ENCODE data around the gene PUDP. TPM values are rescaled to one million over a fixed set of nuclear protein-coding genes. Genes with fewer than 3 reads are reported as not detected.

The PUDP gene
- total RNA-seq, 2 experiments from 2014 or later, result 16.3 to 16.4 TPM

- ChIA-PET CTCF (no interaction called here), POLR2A (no interaction called here)
- no peak for DNase-seq
- peaks cover 5% of the 10 kb centered on the region for H3K4me1 Mint-ChIP-seq
- H3K27ac Mint-ChIP-seq, result no peak overlapping the region
- H3K36me3 Mint-ChIP-seq (ENCODE audit: low read depth), result no peaks in the 10 kb centered on the region
- no peak overlapping the region for H3K4me3 Mint-ChIP-seq
- no peaks in the 10 kb centered on the region for H3K9me3 Mint-ChIP-seq
- H3K27me3 Mint-ChIP-seq, result no peaks in the 10 kb centered on the region
Measured at GRCh38 chrX:7159149-7159861, 11.4 kb upstream of the PUDP start.

- Mint-ChIP-seq H3K4me3 (no peak overlapping the region), H3K4me1 (peaks cover 5% of the 10 kb centered on the region), H3K27me3 (no peaks in the 10 kb centered on the region), H3K27ac (no peak overlapping the region), H3K36me3 (ENCODE audit: low read depth) (no peaks in the 10 kb centered on the region), H3K9me3 (no peaks in the 10 kb centered on the region)
- POLR2A ChIA-PET, result no interaction called here
- DNase-seq, result no peak
- CTCF ChIA-PET, result no interaction called here
Measured at GRCh38 chrX:7158468-7158990, 10.6 kb upstream of the PUDP start.

- Mint-ChIP-seq H3K27me3 (no peaks in the 10 kb centered on the region), H3K4me1 (peaks cover 5% of the 10 kb centered on the region), H3K4me3 (no peak overlapping the region), H3K9me3 (no peaks in the 10 kb centered on the region), H3K36me3 (ENCODE audit: low read depth) (no peaks in the 10 kb centered on the region), H3K27ac (no peak overlapping the region)
- POLR2A ChIA-PET, result no interaction called here
- DNase-seq, result no peak
- CTCF ChIA-PET, result no interaction called here
Measured at GRCh38 chrX:7156879-7157278, 8.9 kb upstream of the PUDP start.

GRCh38 chrX:7155163-7155562, 7.2 kb upstream of the PUDP start:
- no peak overlapping the region for H3K27ac Mint-ChIP-seq
- H3K9me3 Mint-ChIP-seq, result no peaks in the 10 kb centered on the region
- ChIA-PET CTCF (no interaction called here), POLR2A (no interaction called here)
- no peaks in the 10 kb centered on the region for H3K27me3 Mint-ChIP-seq
- H3K4me3 Mint-ChIP-seq, result no peak overlapping the region
- H3K36me3 Mint-ChIP-seq (ENCODE audit: low read depth), result no peaks in the 10 kb centered on the region
- no peak for DNase-seq
- peaks cover 5% of the 10 kb centered on the region for H3K4me1 Mint-ChIP-seq

- H3K4me3 Mint-ChIP-seq, result no peak overlapping the region
- peaks cover under 1% of the 10 kb centered on the region for H3K4me1 Mint-ChIP-seq
- no peaks in the 10 kb centered on the region for H3K27me3 Mint-ChIP-seq
- H3K27ac Mint-ChIP-seq, result no peak overlapping the region
- no peaks in the 10 kb centered on the region for H3K36me3 Mint-ChIP-seq (ENCODE audit: low read depth)
- no peaks in the 10 kb centered on the region for H3K9me3 Mint-ChIP-seq
- ChIA-PET POLR2A (no interaction called here), CTCF (no interaction called here)
- DNase-seq, result no peak
Measured at GRCh38 chrX:7154041-7154597, 6.2 kb upstream of the PUDP start.

- Mint-ChIP-seq H3K9me3 (no peaks in the 10 kb centered on the region), H3K36me3 (ENCODE audit: low read depth) (no peaks in the 10 kb centered on the region), H3K4me1 (peaks cover 4% of the 10 kb centered on the region), H3K4me3 (no peak overlapping the region), H3K27me3 (no peaks in the 10 kb centered on the region), H3K27ac (no peak overlapping the region)
- POLR2A ChIA-PET, result no interaction called here
- DNase-seq, result no peak
- CTCF ChIA-PET, result no interaction called here
Measured at GRCh38 chrX:7153231-7153630, 5.3 kb upstream of the PUDP start.

GRCh38 chrX:7149411-7149810, 1.5 kb upstream of the PUDP start:
- H3K27ac Mint-ChIP-seq, result no peak overlapping the region
- H3K4me3 Mint-ChIP-seq, result no peak overlapping the region
- DNase-seq, result no peak
- CTCF ChIA-PET, result no interaction called here
- no peaks in the 10 kb centered on the region for H3K36me3 Mint-ChIP-seq (ENCODE audit: low read depth)
- no peaks in the 10 kb centered on the region for H3K9me3 Mint-ChIP-seq
- POLR2A ChIA-PET, result no interaction called here
- H3K4me1 Mint-ChIP-seq, result peaks cover 18% of the 10 kb centered on the region
- H3K27me3 Mint-ChIP-seq, result no peaks in the 10 kb centered on the region

- H3K27ac Mint-ChIP-seq, result peak within 1 kb of the TSS; percentile 87
- ChIA-PET POLR2A (interaction anchor here (1.0 to 2.7 kb wide), 5 partner anchors 13 to 781 kb away, joined by 3 to 18 read pairs (median 4); no protein-coding TSS in a partner anchor), CTCF (no interaction called here)
- DNase-seq, result peak; percentile 23
- no peaks in the 10 kb centered on the region for H3K9me3 Mint-ChIP-seq
- H3K4me3 Mint-ChIP-seq, result peak within 1 kb of the TSS; percentile 79
- peaks cover 18% of the 10 kb centered on the region for H3K4me1 Mint-ChIP-seq
- no peaks in the 10 kb centered on the region for H3K27me3 Mint-ChIP-seq
- no peaks in the 10 kb centered on the region for H3K36me3 Mint-ChIP-seq (ENCODE audit: low read depth)
Measured at GRCh38 chrX:7147413-7147977, 458 bp downstream of the PUDP start, which contains the start of gene STS. Gene STS, plus strand, starts transcription at chrX:7147712. Its CDS starts 105,488 bp downstream, at chrX:7253200.

- peaks cover 18% of the 10 kb centered on the region for H3K4me1 Mint-ChIP-seq
- no peaks in the 10 kb centered on the region for H3K9me3 Mint-ChIP-seq
- POLR2A ChIA-PET, result interaction anchor here (1.0 to 2.7 kb wide), 4 partner anchors 13 to 781 kb away, joined by 3 to 18 read pairs (median 4); no protein-coding TSS in a partner anchor
- peak; percentile 19 for DNase-seq
- no peaks in the 10 kb centered on the region for H3K27me3 Mint-ChIP-seq
- peak overlapping the region; percentile 78 for H3K27ac Mint-ChIP-seq
- no peaks in the 10 kb centered on the region for H3K36me3 Mint-ChIP-seq (ENCODE audit: low read depth)
- peak overlapping the region; percentile 79 for H3K4me3 Mint-ChIP-seq
- CTCF ChIA-PET, result interaction anchor here (0.7 kb wide), 1 partner anchor 17 kb away, joined by 4 read pairs; no protein-coding TSS in a partner anchor
Measured at GRCh38 chrX:7146703-7147412, 1.1 kb downstream of the PUDP start.

GRCh38 chrX:7146020-7146702, 1.8 kb downstream of the PUDP start:
- POLR2A ChIA-PET, result interaction anchor here (0.6 to 2.7 kb wide), 2 partner anchors 12 to 760 kb away, joined by 3 to 18 read pairs; no protein-coding TSS in a partner anchor
- H3K27me3 Mint-ChIP-seq, result no peaks in the 10 kb centered on the region
- H3K27ac Mint-ChIP-seq, result no peak overlapping the region
- H3K4me1 Mint-ChIP-seq, result peaks cover 18% of the 10 kb centered on the region
- CTCF ChIA-PET, result no interaction called here
- H3K36me3 Mint-ChIP-seq (ENCODE audit: low read depth), result no peaks in the 10 kb centered on the region
- DNase-seq, result no peak
- H3K9me3 Mint-ChIP-seq, result no peaks in the 10 kb centered on the region
- H3K4me3 Mint-ChIP-seq, result no peak overlapping the region

GRCh38 chrX:7145454-7145853, 2.5 kb downstream of the PUDP start:
- no peak for DNase-seq
- Mint-ChIP-seq H3K4me3 (no peak overlapping the region), H3K9me3 (no peaks in the 10 kb centered on the region), H3K4me1 (peaks cover 18% of the 10 kb centered on the region), H3K36me3 (ENCODE audit: low read depth) (no peaks in the 10 kb centered on the region), H3K27ac (no peak overlapping the region), H3K27me3 (no peaks in the 10 kb centered on the region)
- CTCF ChIA-PET, result no interaction called here
- POLR2A ChIA-PET, result no interaction called here

- H3K27ac Mint-ChIP-seq, result no peak overlapping the region
- no peak for DNase-seq
- H3K4me3 Mint-ChIP-seq, result no peak overlapping the region
- peaks cover 17% of the 10 kb centered on the region for H3K4me1 Mint-ChIP-seq
- no peaks in the 10 kb centered on the region for H3K9me3 Mint-ChIP-seq
- POLR2A ChIA-PET, result no interaction called here
- CTCF ChIA-PET, result no interaction called here
- H3K36me3 Mint-ChIP-seq (ENCODE audit: low read depth), result no peaks in the 10 kb centered on the region
- no peaks in the 10 kb centered on the region for H3K27me3 Mint-ChIP-seq
Measured at GRCh38 chrX:7143941-7144525, 3.9 kb downstream of the PUDP start.
